Retinal pigment epithelial cell (primary cell): ENCODE data around the gene RBM19.
"Not testable (repeated sequence)": the region's sequence is repeated elsewhere in the genome, so short reads cannot be mapped to it uniquely, and the experiment has no call there.

Experiments
- DNase-seq: peaks from one replicate; pipeline ENCODE4 v3.0.0-alpha.2; 2010; ENCODE audit warnings: low read depth
- H3K4me3 ChIP-seq: 2 replicates; pipeline ENCODE4 v1.5.1; 2011; ENCODE audit warnings: mild to moderate bottlenecking, low read length, control low read depth, moderate library complexity
- CTCF ChIP-seq: conservative IDR thresholded peaks from 2 replicates; pipeline ENCODE4 v1.5.1; 2011; ENCODE audit warnings: low read depth, low read length, control low read depth, inconsistent platforms

The RBM19 gene

DNA sequence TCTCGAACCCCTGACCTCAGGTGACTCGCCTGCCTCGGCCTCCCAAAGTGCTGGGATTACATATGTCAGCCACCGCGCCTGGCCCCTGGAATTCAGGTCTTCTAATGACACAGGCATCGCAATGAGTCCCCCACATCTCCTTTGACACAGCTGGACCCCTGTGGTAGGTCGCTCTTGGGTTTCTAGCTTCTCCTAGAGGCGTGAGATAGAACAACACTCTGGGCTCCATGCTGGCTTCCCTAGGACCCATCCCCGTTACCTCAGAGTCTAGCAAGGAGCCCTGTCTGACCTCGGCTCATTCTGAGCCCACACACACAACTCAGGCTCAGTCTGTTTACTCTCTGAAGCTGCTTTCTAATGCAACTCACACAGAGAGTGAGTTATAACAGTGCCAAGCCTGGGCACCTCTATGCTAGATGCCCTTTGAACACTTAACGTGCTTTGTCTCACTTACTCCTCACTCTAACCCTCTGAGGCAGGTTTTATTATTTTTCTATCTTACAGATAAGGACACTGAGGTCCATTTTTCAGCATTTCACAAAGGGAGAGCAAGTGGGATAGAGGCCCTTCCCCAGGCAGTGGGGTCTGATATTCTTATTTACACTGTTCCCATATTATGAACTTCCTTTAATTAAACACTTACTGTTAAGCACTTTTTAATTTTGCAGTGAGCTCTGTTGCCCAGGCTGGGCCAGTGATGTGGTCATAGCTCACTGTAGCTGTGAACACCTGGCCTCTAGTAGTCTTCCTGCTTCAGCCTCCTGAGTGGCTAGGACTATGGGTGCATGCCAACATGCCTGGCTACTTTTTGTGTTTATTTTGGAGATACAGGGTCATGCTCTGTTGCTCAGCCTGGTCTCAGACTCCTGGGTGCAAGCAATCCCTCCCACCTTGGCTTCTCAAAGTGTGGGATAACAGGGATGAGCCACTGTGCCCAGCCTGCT lies 40.6 kb upstream of the RBM19 start:
- no peak for DNase-seq
- TF ChIP-seq CTCF = no peak
- H3K4me3 ChIP-seq = no peak overlapping the region

DNA sequence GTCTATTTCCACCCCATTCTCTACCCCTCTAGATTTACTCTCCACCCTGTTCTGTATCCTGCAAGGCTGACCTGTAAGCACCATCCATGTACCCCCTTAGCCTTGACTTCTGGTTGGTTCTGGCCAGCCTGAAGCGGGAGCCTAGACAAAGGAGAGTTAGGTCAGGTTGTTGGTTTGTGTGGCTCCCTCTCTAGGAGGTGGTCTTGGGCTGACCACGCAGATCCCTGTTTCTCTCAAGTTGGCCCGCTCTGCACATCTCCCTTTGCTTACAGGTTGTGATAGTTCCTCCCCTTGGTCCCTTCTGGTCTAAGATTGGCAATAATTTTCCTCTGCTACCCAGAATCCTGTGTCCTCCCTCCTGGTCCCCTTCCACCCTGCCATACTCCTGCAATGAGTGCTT lies 38.3 kb upstream of the RBM19 start:
- TF ChIP-seq CTCF = no peak
- no peak for DNase-seq
- H3K4me3 ChIP-seq = no peak overlapping the region

- no peak for DNase-seq
- TF ChIP-seq CTCF = no peak
- no peak overlapping the region for H3K4me3 ChIP-seq
These were observed 37.2 kb upstream of the RBM19 start for GRCh38 chr12:114003286-114003685.

DNA sequence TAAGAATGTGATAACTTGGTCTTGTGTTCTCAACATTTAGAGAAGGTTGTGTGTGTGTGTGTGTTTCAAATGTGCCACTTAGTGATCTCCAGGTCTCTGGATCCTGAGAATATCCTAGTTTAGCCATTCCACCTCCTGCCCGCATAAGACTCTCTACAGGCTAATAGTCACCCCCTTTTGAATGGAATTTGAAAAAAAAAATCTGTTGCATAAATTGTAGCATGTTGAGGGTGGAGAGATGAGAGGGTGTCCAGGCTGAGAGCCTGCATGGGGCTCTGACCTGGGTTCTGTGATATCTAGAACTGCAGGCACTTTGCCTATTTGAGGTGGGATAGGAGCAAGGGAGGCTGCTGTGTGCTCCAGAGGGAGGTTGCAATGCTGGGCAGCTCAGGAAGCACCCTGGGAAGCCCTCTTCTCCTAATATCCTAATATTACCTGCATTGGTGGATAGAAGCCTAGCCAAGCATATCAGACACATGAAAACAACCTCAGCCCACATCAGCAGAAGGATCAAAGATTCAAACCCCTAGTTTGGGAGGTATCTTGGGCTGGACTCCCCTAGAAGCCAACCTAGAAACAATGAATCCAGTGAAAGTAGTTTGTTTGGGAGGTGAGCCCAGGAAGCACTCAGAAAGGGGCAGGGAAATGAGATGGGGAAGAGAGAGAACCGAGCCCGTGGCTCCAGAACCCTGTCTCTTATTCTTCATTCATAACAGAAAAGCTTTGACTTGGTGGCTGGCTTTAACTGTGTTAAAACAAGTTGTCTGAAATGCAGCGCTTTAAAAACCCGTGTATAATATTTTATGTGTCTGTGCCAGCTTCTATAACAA lies 35.6 kb upstream of the RBM19 start:
- TF ChIP-seq CTCF = no peak
- no peak for DNase-seq
- H3K4me3 ChIP-seq = no peak overlapping the region

DNA sequence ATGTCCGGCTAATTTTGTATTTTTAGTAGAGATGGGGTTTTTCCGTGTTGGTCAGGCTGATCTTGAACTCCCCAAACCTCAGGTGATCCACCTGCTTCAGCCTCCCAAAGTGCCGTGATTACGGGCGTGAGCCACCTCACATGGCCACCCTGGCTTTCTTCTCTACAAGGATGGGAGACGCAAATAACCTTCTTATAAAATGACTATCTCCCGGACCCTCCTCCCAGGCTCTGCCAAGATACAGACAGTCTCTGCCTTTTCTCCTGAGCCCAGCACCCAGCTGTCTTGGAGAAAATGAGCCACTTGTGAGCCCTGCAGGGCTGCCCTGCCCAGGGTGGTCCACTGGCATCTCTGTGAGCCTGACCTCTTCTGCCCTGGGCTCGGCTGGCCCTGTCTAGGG lies 34.7 kb upstream of the RBM19 start:
- TF ChIP-seq CTCF = no peak
- H3K4me3 ChIP-seq = no peak overlapping the region
- no peak for DNase-seq

GRCh38 chr12:114000261-114000660 lies 34.1 kb upstream of the RBM19 start:
- not testable (repeated sequence) for H3K4me3 ChIP-seq, DNase-seq

DNA sequence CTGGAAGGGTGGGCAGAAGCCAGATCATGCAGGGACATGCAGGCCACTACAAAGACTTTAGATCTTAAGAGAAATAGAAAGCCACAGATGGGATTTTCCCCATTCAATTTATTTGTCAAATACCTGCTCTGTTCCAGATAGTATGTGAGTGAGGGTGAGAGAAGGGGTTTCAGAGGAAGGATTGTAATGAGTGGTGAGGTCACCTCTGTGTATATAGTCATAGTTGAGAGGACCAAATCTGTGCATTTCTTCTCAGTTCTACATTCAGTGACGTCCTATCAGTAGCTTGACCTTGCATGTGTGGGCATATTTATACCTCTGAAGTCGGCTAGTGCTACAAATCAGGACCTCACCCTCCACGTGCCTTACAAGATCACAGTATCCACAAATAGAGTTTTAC lies 31.2 kb upstream of the RBM19 start:
- no peak for TF ChIP-seq CTCF
- no peak overlapping the region for H3K4me3 ChIP-seq
- DNase-seq = no peak
